ENCODE measurements around the gene MOB3A.

DNA sequence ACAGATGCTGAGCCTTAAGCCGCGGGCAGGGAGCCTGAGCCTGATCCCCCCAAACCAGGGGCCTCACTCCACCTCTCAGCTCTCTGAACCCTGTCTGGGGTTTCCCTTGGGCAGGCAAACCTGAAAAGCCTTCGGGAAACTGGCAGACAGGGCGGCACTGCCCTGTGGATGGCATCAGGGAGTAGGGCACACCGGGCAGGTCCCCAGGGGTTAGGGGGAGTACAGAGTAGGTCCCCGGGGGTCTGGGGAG, 54.8 kb downstream of the MOB3A start:
- TF ChIP-seq GATA2 (IDR thresholded peaks at IDR 0.05; ENCODE audit: low read depth, low read length) (no peak), GATA3 (IDR thresholded peaks at IDR 0.05; ENCODE audit: low read depth, low read length) (no peak)

Data from SH-SY5Y (cell line).